Measurements from ENCODE around the gene IL18RAP. TPM values are rescaled to one million over a fixed set of nuclear protein-coding genes. Genes with fewer than 3 reads are reported as not detected.

The IL18RAP gene
- total and polyA plus RNA-seq, 2 experiments from 2014 or later, result not detected

GRCh38 chr2:102392096-102392495 is 30.9 kb upstream of the IL18RAP start:
- no peaks in the 10 kb centered on the region for H3K9me2 ChIP-seq (ENCODE audit: insufficient read depth)
- no peaks in the 10 kb centered on the region for H3K79me2 ChIP-seq (replicated peaks; ENCODE audit: insufficient read depth)
- H3K9me3 Mint-ChIP-seq, result no peaks in the 10 kb centered on the region; the same call in 2 of the 3 replicates
- no peaks in the 10 kb centered on the region for H3K27me3 Mint-ChIP-seq (ENCODE audit: insufficient read depth, low read depth, poor library complexity)
- H2AFZ ChIP-seq, result no peak overlapping the region
- H3K27me3 ChIP-seq (ENCODE audit: insufficient read depth), result no peaks in the 10 kb centered on the region
- no peaks in the 10 kb centered on the region for H3F3A ChIP-seq (replicated peaks; ENCODE audit: low read depth)
- no peaks in the 10 kb centered on the region for H3K36me3 Mint-ChIP-seq (ENCODE audit: low read depth)
- no peak overlapping the region for H3K27ac Mint-ChIP-seq
- no peak overlapping the region for H3K4me2 ChIP-seq
- no peak overlapping the region for H3K4me3 Mint-ChIP-seq
- H3K27ac ChIP-seq (ENCODE audit: low read depth), result no peak overlapping the region
- ATAC-seq (no peak), DNase-seq (ENCODE audit: low spot score) (no peak)
- no peaks in the 10 kb centered on the region for H3K36me3 ChIP-seq (ENCODE audit: insufficient read depth)
- no peaks in the 10 kb centered on the region for H3K4me1 Mint-ChIP-seq
- H3K4me1 ChIP-seq (ENCODE audit: insufficient read depth), result no peaks in the 10 kb centered on the region
- H4K20me1 ChIP-seq (replicated peaks; ENCODE audit: insufficient read depth), result no peaks in the 10 kb centered on the region
- no peak overlapping the region for H3K4me3 ChIP-seq
- no peak for TF ChIP-seq CTCF (conservative IDR thresholded peaks at IDR 0.05; ENCODE audit: low read depth in 2 of 2)
- no peak for TF ChIP-seq REST (IDR thresholded peaks at IDR 0.05; ENCODE audit: unreplicated experiment)
- no peak for TF ChIP-seq CREB1 (CRISPR knock-in tag; IDR thresholded peaks at IDR 0.05; ENCODE audit: low read depth)
- no peak for TF ChIP-seq STAT1 (IDR thresholded peaks at IDR 0.05; ENCODE audit: unreplicated experiment)
- no peak for TF ChIP-seq ETS1 (IDR thresholded peaks at IDR 0.05)
- no peak for TF ChIP-seq EZH2 (IDR thresholded peaks at IDR 0.05; ENCODE audit: low read depth, unreplicated experiment)
- no peak for TF ChIP-seq JUNB (IDR thresholded peaks at IDR 0.05; ENCODE audit: unreplicated experiment)
- no peak for TF ChIP-seq EZH2phosphoT487 (IDR thresholded peaks at IDR 0.05; ENCODE audit: unreplicated experiment)

- Histone ChIP-seq H3K4me1 (ENCODE audit: insufficient read depth) (no peaks in the 10 kb centered on the region), H3K27ac (ENCODE audit: low read depth) (no peak overlapping the region), H3K27me3 (ENCODE audit: insufficient read depth) (no peaks in the 10 kb centered on the region), H3K79me2 (replicated peaks; ENCODE audit: insufficient read depth) (no peaks in the 10 kb centered on the region), H2AFZ (no peak overlapping the region), H3K36me3 (ENCODE audit: insufficient read depth) (no peaks in the 10 kb centered on the region), H3K4me2 (no peak overlapping the region), H3K9me2 (ENCODE audit: insufficient read depth) (no peaks in the 10 kb centered on the region), H3F3A (replicated peaks; ENCODE audit: low read depth) (no peaks in the 10 kb centered on the region), H4K20me1 (replicated peaks; ENCODE audit: insufficient read depth) (no peaks in the 10 kb centered on the region), H3K4me3 (no peak overlapping the region)
- no peak overlapping the region for H3K27ac Mint-ChIP-seq
- no peak overlapping the region for H3K4me3 Mint-ChIP-seq
- no peaks in the 10 kb centered on the region for H3K36me3 Mint-ChIP-seq (ENCODE audit: low read depth)
- DNase-seq (ENCODE audit: low spot score) (no peak), ATAC-seq (no peak)
- H3K9me3 Mint-ChIP-seq, result no peaks in the 10 kb centered on the region
- no peaks in the 10 kb centered on the region for H3K4me1 Mint-ChIP-seq
- no peaks in the 10 kb centered on the region for H3K27me3 Mint-ChIP-seq (ENCODE audit: insufficient read depth, low read depth, poor library complexity)
- TF ChIP-seq JUNB (IDR thresholded peaks at IDR 0.05; ENCODE audit: unreplicated experiment), result no peak
- no peak for TF ChIP-seq ZNF462 (CRISPR knock-in tag; IDR thresholded peaks at IDR 0.05)
- TF ChIP-seq EZH2 (IDR thresholded peaks at IDR 0.05; ENCODE audit: low read depth, unreplicated experiment), result no peak
- no peak for TF ChIP-seq STAT1 (IDR thresholded peaks at IDR 0.05; ENCODE audit: unreplicated experiment)
Observed at GRCh38 chr2:102392942-102393341, 30.0 kb upstream of the IL18RAP start.

Measured in GM23338 (cell line).